Colonic mucosa (tissue), 4 donors: ENCODE measurements around the gene BCKDHB. TPM values are rescaled to one million over a fixed set of nuclear protein-coding genes. Genes with fewer than 3 reads are reported as not detected.
"Not testable (repeated sequence)": the region's sequence is repeated elsewhere in the genome, so short reads cannot be mapped to it uniquely, and the experiment has no call there.

Experiments
- DNase-seq: peaks from one replicate; pipeline ENCODE4 v3.0.0-alpha.2; 2020
- H3K27ac ChIP-seq: fragments of 200-600 bp; one replicate; pipeline ENCODE4 v1.8.0; 2021
- H3K27me3 ChIP-seq: fragments of 200-600 bp; one replicate; pipeline ENCODE4 v1.8.0; 2021
- H3K36me3 ChIP-seq: fragments of 200-600 bp; one replicate; pipeline ENCODE4 v1.8.0; 2021
- H3K4me1 ChIP-seq: fragments of 200-600 bp; one replicate; pipeline ENCODE4 v1.8.0; 2021; ENCODE audit warnings: mild to moderate bottlenecking
- H3K4me3 ChIP-seq: fragments of 200-600 bp; one replicate; pipeline ENCODE4 v1.8.0; 2021
- H3K9ac ChIP-seq, 2 donors: one replicate each; pipeline ENCODE4 v1.7.0; 2013; ENCODE audit warnings: control low read depth in 2 of 2, low read depth in 2 of 2, low read length in 2 of 2
- H3K9me3 ChIP-seq: fragments of 200-600 bp; one replicate; pipeline ENCODE4 v1.8.0; 2021
- intact Hi-C: fragments of 100-400 bp; cut with DNase I; formaldehyde crosslinking; loops from one replicate; pipeline ENCODE4 v1.14.1; 2022
- total RNA-seq, 2 donors: library from RNA; stranded (reverse); fragmentation: NEBNext Ultra II Directional in 1 of 2; extraction: Animal tissue kit (Norgen Biotek cat#: 25700) in 1 of 2; gene quantifications; one replicate each; pipeline ENCODE4 v1.2.1, GENCODE V29; 2021
- TF ChIP-seq, protein P1 (sequence below): fragments of 200-600 bp; IDR thresholded peaks from one replicate; pipeline ENCODE4 v1.8.0; 2022; ENCODE audit warnings: antibody characterized with exemption, mild to moderate bottlenecking
- donor health status: healthy.
- donor health status: DM: no; HTN: no; CAD: no.
- donor health status: DM: no; HTN: no; CAD: no.

BCKDHB gene
- total RNA-seq, result 10 to 100 TPM; 27.4 to 47.1 TPM

DNA sequence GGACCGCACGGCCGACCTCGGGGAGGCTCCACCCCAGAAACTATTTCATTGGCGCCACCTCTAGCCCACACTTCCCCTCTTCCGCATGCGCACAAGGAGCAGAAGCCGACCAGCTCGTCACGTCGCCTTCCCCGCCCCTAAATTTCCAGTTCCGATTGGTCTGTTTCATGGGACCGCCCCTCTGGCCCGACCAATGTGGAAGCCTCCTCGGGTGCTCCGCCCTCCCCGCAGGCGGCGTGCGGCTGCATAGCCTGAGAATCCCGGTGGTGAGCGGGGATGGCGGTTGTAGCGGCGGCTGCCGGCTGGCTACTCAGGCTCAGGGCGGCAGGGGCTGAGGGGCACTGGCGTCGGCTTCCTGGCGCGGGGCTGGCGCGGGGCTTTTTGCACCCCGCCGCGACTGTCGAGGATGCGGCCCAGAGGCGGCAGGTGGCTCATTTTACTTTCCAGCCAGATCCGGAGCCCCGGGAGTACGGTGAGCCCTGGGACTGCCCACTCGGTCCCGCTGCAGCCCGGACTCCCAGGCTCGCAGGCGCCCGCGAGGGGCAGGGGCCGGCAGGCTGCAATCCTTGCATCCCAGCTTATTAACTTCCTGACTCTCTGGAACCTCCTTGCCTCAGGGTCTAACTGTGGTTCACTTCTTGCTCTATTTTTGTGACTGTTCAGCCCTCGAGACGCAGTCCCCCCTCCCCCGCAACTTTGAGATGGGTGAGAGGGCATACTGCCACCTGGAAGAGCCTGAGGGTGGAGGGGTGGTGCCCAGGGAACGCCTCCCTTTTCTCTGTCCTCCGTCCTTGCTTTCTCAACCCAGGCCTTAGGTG, at the start of gene BCKDHB:
TSS of gene BCKDHB (plus strand) at position 254 of the 818 bp plus-strand sequence. CDS start at position 277, 23 bp downstream.
- intact Hi-C loops, result no loop called here
- TF ChIP-seq, protein P1, sequence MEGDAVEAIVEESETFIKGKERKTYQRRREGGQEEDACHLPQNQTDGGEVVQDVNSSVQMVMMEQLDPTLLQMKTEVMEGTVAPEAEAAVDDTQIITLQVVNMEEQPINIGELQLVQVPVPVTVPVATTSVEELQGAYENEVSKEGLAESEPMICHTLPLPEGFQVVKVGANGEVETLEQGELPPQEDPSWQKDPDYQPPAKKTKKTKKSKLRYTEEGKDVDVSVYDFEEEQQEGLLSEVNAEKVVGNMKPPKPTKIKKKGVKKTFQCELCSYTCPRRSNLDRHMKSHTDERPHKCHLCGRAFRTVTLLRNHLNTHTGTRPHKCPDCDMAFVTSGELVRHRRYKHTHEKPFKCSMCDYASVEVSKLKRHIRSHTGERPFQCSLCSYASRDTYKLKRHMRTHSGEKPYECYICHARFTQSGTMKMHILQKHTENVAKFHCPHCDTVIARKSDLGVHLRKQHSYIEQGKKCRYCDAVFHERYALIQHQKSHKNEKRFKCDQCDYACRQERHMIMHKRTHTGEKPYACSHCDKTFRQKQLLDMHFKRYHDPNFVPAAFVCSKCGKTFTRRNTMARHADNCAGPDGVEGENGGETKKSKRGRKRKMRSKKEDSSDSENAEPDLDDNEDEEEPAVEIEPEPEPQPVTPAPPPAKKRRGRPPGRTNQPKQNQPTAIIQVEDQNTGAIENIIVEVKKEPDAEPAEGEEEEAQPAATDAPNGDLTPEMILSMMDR, result no peak

DNA sequence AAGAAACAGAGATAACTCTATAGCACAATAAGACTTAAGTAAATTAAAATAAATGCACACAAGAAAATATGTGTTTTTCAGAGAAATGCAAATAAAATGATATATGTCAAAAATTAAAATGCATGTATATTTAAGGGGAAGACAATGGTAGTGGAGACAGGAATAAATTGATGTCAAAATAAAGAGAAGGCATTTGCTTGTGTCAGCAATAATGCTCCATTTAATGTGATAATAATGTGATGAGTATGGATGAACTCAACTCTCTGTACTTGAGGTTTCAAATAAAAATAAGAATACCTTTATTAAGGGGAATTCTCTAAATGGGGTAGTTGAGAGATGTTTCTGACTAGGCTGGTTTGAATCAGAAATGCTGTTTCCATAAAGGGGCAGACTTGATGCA, 45.7 kb upstream of the BCKDHB start:
- Histone ChIP-seq H3K9me3 (no peaks in the 10 kb centered on the region), H3K4me1 (no peaks in the 10 kb centered on the region), H3K36me3 (no peaks in the 10 kb centered on the region), H3K27ac (no peak overlapping the region), H3K27me3 (no peaks in the 10 kb centered on the region), H3K4me3 (no peak overlapping the region), H3K9ac (no peak overlapping the region)
- intact Hi-C loops, result no loop called here
- no peak for DNase-seq
- TF ChIP-seq, protein P1, result no peak

More for the DNA sequence above, at the start of gene BCKDHB:
- peak; percentile 99 for DNase-seq
- H3K9me3 ChIP-seq, result no peaks in the 10 kb centered on the region
- H3K27me3 ChIP-seq, result no peaks in the 10 kb centered on the region
- H3K4me3 ChIP-seq, result peak within 1 kb of the TSS; percentile 93
- H3K27ac ChIP-seq, result peak within 1 kb of the TSS; percentile 85
- no peaks in the 10 kb centered on the region for H3K36me3 ChIP-seq
- peaks cover 3% of the 10 kb centered on the region for H3K4me1 ChIP-seq
- H3K9ac ChIP-seq, result peak within 1 kb of the TSS; percentile 66 to 77

DNA sequence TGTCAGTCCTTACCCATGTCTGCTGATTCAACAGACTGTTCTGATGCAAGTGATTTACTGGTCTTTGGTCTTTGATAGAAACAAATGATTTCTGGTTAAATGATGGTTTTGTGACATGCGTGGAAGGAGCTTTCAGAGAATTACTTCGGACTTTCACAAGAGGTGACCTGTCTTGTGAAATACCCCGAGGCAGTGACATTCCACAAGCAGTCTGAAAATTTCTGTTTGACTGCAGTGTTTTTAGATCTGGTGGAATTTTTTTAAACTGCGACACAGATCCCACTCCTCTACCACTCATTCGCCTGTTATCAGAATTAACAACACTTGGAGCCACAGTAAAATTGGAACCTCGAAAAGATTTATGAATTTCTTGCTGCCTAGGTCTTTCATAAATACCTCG, 38.3 kb upstream of the BCKDHB start:
- H3K36me3 ChIP-seq, DNase-seq, H3K4me3 ChIP-seq, H3K27ac ChIP-seq, H3K4me1 ChIP-seq, H3K9me3 ChIP-seq, intact Hi-C loops, H3K9ac ChIP-seq, H3K27me3 ChIP-seq: not testable (repeated sequence)

DNA sequence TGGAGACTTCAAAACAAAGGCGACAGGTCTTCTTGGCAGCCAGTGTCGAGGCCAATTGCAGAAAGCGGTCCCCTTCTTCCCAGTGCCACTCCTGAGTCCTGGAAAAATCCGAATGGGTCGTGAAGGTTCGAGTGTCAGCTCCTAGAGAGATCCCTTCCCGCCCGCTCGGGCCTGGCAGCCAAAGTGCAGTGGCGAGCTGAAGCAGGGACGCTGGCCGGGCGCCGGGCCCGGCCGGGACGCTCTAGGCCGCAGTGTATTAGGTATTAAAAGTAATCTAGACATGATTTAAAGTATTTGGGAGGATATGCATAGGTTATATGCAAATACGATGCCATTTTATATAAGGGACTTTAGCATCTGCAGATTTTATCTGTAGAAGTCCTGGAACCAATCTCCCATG, 36.0 kb upstream of the BCKDHB start:
- H3K4me3 ChIP-seq, H3K36me3 ChIP-seq, H3K4me1 ChIP-seq, H3K9me3 ChIP-seq, intact Hi-C loops, DNase-seq, H3K9ac ChIP-seq, H3K27ac ChIP-seq, H3K27me3 ChIP-seq: not testable (repeated sequence)

DNA sequence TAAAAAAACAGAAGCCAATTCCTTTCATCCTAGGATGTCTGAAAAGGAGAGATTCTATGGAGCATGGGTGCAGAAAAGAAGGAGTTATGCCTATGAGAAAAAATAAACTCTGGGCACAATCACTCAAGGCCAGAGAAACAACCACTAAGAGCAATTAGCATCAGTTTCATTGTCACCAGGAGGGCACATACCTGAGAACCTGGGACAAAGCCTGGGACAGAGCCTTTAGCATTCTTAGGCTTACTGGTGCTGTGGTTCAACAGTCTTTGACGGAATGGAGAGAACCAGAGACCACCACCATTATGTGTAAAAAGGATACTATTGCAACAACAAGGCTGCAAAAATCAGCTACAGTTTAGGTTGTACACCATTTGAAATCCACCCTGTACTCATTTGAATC, 29.4 kb upstream of the BCKDHB start:
- H3K36me3 ChIP-seq, result no peaks in the 10 kb centered on the region
- H3K4me3 ChIP-seq, result no peak overlapping the region
- no peak for DNase-seq
- H3K9ac ChIP-seq, result no peak overlapping the region
- H3K27me3 ChIP-seq, result no peaks in the 10 kb centered on the region
- H3K4me1 ChIP-seq, result no peaks in the 10 kb centered on the region
- intact Hi-C loops, result no loop called here
- no peak overlapping the region for H3K27ac ChIP-seq
- TF ChIP-seq, protein P1, result no peak
- H3K9me3 ChIP-seq, result no peaks in the 10 kb centered on the region

DNA sequence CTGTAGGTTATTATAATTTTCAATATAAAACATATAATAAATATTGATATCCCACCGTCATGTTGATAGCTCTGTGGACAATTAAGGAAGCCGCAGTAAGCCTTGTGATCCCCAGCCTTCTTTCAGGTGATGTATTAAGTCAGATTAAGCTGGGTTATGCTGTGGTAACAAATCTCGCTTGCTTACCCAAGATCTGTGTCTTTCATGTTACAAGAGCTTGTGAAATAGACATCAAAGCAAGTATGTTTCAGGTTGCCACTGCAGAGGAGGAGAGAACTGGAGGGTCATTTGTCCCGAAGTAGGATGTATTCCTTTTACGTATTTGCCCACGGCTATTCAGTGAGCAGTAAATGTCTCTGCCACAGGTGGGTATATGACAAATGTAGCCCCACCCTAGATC, 17.8 kb upstream of the BCKDHB start:
- no peaks in the 10 kb centered on the region for H3K36me3 ChIP-seq

More for the DNA sequence above, 17.8 kb upstream of the BCKDHB start:
- no peak for DNase-seq
- H3K27ac ChIP-seq, result no peak overlapping the region
- H3K9ac ChIP-seq, result no peak overlapping the region
- H3K4me3 ChIP-seq, result no peak overlapping the region
- intact Hi-C loops, result no loop called here
- H3K27me3 ChIP-seq, result no peaks in the 10 kb centered on the region
- no peaks in the 10 kb centered on the region for H3K4me1 ChIP-seq
- H3K9me3 ChIP-seq, result no peaks in the 10 kb centered on the region
- TF ChIP-seq, protein P1, result no peak
